Femur (tissue), 1 donor: Measurements from ENCODE around the gene PITPNC1.

ENCODE experiments used
- DNase-seq: peaks from one replicate; pipeline ENCODE4 v3.0.0-alpha.2; 2017

PITPNC1 gene

DNA sequence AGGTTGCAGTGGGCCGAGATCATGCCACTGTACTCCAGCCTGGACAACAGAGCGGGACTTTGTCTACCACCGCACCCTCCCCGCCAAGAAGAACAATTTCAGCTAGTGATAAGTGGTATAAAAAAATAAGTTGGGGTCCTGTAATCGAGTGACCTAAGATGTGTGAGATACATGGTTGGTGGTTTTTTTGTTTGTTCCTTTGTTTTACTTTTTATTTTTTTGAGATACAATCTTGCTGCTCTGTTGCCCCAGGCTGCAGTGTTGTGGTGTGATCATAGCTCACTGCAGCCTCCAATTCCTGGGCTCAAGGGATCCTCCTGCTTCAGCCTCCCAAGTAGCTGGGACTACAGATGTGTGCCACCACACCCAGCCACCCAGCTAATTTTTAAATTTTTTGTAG, 58.7 kb downstream of the PITPNC1 start:
- DNase-seq = no peak

DNA sequence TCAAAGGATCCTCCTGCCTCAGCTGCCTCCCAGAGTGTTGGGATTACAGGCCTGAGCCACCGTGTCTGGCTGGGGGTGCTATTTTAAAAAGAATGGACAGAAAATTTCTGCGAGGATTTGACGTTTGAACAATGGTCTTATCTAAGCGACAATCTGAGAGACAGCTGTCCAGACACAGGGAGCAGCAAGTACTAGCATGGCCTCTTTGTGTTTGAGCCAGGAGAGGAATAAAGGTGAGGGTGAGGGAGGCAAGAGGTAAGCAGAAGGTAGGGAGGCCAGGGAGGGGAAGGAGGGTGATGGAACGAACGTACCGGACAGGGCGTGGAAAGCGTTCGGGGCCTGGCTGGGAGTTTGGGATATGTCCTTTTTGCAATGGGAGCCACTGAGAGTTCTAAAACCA, 59.2 kb downstream of the PITPNC1 start:
- DNase-seq = no peak

DNA sequence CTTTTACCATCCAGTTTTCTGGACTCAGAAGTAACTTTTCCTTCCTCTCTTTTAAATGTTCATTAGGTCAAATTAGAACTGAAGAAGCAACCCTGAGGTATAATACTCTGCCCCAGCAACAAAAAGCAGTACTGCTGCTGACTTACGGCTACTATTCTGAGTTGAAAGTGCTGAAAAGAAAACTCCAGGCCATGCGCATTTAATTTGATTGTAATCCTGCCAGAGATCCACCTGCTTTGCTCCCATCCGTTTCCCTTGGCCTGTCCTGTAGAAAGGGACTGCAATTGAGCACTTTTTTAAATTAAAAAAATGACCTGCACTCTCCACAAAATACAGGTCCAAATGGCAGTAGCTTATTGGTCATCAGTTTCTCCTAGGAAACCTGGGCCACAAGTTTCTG, 61.6 kb downstream of the PITPNC1 start:
- DNase-seq = no peak

DNA sequence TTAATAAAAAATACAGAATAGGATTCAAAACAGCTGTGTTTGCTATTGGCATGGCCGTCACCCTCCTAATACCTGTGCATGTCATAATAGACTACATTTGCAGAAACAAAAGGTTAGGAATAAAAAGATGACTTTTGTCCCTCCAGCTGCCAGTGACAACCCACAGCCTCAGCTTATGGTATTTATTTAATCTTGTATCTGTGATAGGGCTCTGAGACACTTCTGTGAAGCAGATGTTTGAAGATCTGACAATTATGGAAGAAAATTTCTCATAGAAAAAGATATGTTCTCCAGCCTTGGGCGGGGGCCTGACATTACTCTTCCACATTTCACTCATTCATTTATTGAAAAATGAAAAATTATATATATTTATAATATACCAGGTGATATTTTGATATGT, 62.2 kb downstream of the PITPNC1 start:
- DNase-seq = no peak

DNA sequence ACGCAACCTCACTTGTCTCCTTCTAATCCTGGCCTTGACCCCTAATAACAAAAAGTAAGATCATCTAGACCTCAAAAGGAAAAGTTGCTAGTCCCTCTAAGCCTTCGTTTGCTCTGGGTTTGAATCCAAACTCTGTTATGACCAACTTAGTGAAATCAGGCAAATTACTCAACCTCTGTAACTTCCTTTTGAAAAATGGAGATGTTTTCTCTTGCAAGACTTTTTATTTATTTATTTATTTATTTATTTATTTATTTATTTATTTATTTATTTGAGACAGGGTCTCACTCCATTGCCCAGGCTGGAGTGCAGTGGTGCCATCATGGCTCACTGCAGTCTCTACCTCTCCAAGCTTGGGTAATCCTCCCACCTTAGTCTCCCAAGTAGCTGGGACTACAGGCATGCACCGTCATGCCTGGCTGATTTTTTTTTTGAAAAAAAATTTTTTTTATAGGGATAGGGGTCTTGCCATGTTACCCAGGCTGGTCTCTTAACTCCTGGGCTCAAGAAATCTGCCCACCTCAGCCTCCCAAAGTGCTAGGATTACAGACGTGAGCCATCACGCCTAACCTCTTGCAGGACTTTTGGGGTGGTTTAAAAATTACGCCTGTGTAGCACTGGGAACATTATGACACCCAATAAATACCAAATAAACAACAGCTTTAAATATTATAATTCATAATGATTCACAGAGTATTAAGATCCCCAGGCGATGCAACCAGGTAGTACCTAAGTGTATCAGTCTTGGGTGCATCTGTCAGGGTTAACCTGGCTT, 63.4 kb downstream of the PITPNC1 start:
- DNase-seq = no peak

DNA sequence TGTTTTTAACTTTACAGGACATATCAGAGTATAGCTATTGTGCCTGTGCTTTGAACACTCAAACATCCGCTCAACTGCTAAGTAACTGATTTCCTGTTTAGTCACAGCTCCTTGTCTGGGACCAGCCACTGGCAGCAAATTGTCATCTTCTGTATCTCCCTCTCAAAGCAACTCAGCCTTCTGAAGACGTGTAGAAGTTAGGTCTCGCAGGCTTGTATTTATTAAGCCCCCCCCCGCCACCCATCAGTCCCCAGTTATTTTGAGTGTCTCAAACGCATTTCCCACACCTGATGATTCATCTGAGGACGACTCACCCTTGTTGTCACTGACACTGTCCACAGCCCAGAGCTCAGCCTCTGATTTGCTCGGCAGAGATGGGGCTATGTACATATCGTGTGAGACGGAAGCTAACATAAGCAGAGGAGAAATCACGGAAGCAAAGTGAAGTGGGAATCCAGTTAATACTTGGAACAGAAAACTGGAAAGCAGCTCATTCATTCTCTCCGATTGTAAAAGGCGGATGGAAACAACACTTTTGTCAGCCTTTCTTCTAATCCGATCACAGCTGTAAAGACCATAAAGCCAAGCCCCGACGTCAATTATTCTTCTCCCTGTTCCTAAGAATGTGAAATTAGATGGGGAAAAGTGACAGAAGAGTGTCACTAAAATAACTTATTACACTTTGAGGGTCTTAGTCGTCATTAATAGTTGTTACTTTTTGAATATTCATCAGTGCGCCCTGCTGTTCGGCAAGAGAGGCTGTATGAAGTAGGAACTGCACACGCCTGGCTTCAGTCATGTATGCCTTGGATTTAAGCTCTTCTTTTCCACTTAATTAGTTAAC, 64.2 kb downstream of the PITPNC1 start:
- no peak for DNase-seq

DNA sequence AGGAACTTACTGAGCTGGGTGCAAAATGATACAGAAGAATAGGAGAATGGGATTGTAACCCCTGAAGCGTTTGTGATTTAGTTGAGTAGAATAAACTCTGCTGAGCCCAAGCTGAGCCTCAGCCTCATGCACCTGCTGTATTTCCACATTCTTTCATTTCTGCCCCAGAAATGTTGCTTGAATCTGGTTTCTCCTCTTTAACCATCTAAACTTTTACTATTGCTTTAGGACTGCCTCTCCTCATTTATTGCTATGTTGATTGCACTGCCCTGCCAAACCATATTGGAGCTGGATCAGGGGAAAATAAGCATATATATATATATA, 64.8 kb downstream of the PITPNC1 start:
- no peak for DNase-seq

DNA sequence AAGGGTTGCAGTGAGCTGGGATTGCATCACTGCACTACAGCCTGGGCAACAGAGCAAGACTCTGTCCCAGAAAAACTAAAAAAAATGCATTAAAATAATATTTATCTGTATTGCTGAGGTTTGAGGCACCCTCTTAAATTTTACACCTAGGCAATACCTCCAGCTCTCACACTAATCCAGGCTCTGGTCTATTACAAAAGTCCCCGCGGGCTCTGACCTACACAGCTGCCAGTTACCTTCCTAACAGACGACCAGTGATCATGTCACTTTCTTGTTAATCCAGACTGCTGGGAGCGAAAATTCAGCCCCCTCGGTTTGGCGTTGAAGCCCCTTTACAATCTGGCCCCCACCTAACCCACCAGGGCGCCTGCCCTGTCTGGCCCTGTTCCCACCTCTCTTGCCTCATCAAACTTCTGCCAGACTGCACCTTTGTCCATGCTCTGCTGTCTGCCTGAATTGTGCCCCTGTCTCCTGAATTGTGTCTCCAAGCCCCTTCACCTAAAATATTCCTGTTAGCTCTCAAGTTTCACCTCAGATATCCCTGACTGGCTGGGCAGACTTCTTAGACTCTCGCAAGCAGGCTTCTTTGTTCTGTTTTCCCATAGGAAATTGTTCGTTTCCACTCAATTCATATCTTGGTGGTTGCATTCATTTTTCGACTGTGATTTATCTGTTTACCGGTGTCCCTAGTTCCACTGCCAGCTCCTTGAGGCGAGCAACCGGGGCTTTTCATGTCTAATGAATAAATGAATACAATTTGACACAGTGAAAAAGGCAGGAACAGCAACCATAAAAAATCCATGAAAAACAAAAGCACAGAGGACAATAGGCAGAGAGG, 65.9 kb downstream of the PITPNC1 start:
- DNase-seq = no peak

DNA sequence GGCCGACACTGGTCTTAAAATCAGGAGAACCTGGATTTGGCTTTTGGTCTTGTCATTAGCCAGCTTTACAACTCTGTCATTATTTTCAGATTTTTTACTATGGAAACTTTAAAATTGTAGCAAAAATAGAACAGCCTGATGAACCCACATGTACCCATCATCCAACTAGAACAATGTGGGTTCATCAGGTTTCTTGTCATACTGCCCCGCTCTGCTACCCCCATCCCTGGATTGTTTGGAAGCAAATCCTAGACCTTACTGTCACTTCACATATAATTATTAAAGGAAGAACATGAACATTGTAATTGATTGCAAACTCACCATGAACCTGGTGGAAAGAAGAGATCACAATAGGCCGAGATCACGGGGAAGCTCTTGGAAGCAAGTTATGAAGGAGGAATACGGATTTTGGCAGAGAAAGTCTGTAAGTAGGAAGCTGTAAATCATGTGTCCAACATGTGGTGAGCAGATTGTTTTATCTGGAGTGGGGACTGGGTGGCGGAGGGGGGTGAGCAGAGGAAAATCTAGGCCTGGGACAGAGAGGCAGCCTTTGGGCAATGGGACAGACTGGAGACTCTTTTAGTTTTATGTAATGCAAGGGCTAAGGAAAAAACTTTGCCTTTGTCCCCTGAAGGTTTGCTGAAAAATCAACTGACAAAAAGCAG, 67.0 kb downstream of the PITPNC1 start:
- DNase-seq = no peak

DNA sequence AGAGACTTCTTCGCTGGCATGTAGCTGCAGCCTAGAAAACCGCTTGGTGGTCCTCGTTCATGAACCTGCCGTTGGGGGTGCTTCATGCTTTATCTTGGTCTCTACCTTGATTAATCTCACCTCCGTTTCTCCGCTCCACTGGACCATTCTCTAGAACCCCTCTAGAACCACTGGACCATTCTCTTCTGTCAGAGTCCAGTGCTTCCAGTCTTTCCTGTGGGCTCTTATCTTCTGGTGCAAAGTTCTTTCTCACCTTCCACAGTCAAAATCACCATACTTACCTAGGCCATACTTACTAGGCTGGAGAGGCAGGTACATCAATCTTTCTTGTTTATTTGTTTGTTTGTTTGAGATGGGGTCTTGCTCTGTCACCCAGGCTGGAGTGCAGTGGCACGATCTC, 71.4 kb downstream of the PITPNC1 start:
- no peak for DNase-seq

DNA sequence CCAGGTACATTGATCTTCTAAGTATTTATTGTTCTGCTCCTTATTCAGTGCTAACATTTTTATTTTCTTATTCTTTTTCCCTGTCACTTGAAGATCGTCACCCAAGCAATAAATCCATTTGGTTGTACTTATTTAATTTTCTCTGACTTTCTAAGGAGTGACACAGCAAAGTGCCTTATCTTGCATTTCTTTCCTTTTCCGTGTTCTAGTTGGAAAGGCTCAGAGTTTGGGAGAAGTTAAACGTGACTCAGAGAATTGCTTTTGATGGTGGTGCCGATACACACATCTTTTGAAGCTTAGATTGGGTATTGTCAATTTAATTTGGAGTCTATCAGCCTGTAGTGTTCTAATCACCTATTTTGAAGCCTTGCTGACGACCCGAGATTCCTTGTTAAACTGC, 72.0 kb downstream of the PITPNC1 start:
- DNase-seq = no peak

DNA sequence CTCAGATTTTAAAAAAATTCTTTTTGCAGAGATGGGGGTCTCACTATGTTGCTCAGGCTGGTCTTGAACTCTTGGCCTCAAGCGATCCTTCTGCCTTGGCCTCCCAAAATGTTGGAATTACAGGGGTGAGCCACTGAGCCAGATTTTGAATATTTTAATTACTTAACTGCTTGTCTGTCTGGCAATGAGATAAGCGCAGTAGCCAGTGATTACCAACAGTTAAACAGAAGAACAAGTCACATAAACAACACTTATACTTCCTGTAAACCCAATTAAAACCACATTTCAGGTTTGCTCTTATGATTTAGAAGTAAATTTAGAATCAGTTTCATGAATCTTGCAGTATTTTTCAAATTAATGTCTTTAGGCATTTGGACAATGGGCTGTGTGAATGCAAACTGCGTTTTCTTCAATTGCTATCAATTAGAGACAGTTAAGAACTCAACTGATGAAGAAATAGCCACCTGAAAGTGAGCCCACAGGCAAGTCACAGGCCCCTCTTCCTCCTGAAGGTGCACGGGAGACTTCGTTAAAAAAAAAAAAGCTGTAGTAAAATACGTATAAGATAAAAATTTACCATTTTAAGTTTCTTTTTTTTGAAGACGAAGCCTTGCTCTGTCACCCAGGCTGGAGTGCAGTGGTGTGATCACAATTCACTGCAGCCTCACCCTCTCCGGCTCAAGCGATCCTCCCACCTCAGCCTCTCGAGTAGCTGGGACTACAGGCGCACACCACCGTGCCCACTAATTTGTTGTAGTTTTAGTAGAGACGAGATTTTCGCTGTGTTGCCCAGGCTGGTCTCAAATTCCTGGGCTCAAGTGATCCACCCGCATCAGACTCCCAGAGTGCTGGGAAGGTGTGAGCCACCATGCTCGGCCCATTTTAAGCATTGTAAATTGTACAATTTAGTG, 73.0 kb downstream of the PITPNC1 start:
- no peak for DNase-seq

DNA sequence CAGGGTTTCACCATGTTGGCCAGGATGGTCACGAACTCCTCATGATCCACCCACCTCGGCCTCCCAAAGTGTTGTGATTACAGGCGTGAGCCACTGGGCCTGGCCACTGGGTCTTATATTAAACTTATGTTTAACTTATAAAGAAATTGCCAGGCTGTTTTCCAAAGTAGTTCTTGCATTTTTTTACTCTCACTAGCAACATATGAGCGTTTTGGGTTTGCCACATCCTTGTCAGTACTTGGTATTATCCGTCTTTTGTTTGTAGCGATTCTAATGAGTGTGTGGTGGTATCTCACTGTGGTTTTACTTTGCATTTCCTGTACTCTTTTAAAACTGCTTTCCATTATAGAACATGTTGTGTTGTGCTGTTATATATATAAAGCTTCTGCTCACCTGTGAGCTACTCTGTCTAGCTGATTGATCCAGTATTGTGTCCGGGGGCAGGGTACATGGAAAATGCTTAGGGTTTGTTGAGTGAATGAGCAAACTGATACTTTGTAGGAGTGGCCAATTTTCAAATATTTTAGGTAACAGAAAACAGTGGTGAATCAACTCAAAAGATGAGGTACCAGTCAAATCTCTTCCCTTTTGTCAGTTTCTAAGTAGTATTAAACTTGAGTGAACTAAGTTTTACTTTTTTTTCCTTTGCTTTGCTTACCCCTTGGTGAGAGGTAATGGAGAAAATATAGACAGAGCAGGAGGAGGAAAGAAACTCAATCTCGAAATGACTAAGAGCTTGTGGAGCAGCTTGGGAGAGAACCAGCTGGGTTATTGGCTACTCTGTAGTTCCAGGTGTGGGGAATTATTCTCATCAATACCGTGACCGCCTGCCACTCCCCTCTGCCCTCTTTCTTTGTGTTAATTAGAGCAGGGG, 75.8 kb downstream of the PITPNC1 start:
- no peak for DNase-seq

DNA sequence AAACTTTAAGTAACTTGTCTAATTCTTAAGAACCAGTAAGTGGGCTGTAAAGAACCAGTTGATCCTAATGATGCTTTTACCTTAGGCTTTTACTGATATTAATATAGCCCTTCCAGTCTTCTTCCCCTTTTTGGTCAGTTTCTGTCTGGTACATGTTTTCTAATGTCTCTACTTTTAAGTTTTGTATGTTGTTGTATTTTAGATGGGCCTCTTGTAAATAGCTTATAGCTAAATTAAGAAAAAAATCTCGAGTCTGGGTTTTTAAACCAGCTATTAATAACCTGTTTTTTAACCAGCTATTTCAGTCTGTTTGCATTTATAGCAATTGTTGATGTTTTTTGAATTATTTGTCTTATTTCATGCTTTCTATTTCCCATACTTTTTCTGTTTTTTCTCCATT, 79.0 kb downstream of the PITPNC1 start:
- no peak for DNase-seq

DNA sequence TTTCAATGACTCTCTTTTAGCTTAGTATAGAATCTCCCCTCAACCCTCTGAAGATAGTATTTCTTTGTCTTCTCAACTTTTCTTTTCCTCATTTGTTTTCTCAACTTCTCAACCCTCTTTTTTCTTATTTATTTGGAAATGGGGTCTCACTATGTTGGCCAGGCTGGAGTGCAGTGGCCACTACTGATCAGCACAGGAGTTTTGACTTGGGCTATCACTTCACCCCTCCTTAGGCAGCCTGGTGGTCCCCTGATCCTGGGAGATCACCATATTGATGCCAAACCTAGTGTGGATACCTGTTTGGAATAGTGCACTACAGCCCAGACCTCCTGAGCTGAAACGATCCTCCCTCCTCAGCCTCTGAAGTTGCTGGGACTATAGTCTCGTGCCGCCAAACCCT, 79.8 kb downstream of the PITPNC1 start:
- DNase-seq = no peak

DNA sequence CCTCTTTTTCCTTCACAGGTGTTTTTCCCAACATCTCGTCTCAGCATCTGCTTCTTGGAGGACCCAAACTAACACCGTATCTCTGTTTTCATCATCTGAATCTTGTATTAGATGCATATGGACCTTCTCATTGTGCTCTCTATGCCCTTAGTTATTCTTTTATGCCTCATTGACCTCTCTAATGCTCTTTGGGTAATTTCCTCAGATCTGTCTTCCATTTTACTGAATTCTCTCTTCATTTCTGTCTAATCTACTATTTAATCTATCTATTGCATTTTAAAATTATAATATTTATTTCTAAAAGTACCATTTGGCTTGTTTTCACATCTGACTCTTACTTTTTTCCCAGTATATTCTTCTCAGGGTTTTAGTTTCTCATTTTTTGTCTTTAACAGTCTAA, 81.1 kb downstream of the PITPNC1 start:
- DNase-seq = no peak

DNA sequence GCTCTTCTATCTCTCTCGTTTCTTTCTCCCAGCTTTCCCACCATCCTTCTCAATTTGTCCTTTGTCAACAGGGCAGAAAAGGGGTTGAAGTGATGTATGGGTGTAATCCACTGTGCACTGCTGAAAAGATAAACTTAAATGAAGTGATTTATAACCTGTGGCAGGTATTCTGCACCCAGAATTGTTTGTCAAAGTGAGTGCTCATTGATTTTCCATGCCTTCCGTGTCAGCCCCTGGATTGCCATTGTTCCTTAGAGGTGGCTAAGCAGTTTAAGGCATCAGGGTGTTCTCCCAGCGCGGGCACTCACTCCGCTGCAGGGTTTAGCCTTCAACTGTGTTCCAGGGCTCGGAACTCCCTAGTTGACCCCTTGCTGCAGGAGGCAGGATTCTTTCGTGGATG, 82.9 kb downstream of the PITPNC1 start:
- DNase-seq = no peak

DNA sequence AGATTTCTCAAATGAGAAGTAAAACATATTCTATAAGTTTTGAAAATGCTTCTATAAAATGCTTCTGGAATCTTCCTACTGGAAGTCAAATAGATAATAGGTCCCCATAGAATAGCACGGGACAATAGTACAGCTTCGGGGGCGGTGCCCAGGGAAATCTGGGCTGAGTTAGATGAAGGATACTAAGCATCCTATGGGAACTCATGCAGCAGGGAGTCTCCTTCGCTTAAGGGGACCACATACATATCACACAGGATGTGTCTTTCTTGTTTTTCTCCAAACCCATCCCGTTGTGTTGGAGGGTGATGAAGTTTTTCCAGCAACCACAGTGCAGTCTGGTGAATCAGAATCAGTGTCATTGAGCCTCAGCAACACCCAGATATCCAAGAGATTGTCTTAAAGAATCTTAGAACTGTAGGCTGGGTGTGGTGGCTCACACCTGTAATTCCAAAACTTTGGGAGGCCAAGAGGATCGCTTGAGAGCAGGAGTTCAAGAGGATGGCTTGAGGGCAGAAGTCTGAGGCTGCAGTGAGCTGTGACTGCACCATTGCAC, 84.2 kb downstream of the PITPNC1 start:
- DNase-seq = no peak

DNA sequence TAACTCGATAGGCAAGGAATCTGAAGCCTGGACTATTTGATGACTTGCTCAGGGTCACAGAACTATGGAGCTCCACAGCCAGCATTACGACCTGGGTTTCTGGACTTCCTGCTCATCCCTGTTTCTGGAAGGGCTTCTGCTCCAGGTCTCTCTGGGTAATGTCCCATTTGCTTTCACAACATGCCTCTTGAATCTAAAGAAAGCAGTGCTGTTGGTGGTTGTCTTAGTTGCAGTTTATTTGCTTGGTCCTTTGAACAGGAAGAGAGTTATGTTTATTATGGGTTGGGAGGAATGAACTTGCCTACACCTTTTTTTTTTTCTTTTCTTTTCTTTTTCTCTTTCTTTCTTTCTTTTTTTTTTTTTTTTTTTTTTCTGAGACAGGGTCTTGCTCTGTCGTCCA, 84.8 kb downstream of the PITPNC1 start:
- no peak for DNase-seq

DNA sequence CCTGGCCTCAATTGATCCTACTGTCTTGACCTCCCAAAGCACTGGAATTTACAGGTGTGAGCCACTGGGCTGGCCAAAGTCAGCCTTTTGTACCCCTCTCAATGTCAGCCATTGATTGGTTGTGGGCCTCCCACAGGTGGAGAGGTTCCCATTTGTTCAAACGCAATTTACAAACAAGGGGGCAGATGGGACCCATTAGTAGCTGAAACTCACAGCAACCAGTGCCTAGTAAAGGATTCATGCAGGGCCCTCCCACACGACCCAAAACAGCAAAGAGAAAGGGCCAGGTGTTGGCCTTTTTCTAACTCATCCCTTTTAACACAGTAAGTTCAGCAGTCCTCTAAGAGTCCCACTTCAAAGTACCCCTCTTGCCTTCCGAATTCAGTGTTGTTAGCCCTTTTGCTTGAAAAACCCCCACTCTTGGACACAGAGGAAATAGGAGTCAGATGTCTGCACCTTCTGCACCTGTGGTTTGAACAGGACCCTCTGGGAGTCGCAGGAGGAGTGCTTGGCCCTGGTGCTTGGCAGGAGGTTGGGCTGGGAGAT, 89.2 kb downstream of the PITPNC1 start:
- DNase-seq = no peak
